Thyroid gland (tissue), 4 donors: ENCODE measurements around the gene NR3C2. TPM values are rescaled to one million over a fixed set of nuclear protein-coding genes. Genes with fewer than 3 reads are reported as not detected.

ENCODE experiments used
- DNase-seq, 2 donors: peaks; one replicate each; pipeline ENCODE4 v3.0.0-alpha.2; 2019
- H3K27ac ChIP-seq, 3 donors: fragments of 200-600 bp; sonication (generic); 1 replicate in 2 of 3; 2 replicates in 1 of 3; pipeline ENCODE4 v1.5.1; 2016 to 2019; ENCODE audit warnings: mild to moderate bottlenecking in 1 of 3, moderate library complexity in 1 of 3
- H3K27me3 ChIP-seq: fragments of 200-600 bp; sonication (generic); one replicate; pipeline ENCODE4 v1.5.1; 2019
- H3K36me3 ChIP-seq, 2 donors: fragments of 200-600 bp; sonication (generic); one replicate each; pipeline ENCODE4 v1.5.1; 2016 to 2019
- H3K4me1 ChIP-seq, 2 donors: fragments of 200-600 bp; sonication (generic); one replicate each; pipeline ENCODE4 v1.5.1; 2017 to 2019
- H3K4me3 ChIP-seq, 3 donors: fragments of 200-600 bp; sonication (generic); replicated peaks in 1 of 3; 1 replicate in 2 of 3; 2 replicates in 1 of 3; pipeline ENCODE4 v1.5.1; 2016; ENCODE audit warnings: mild to moderate bottlenecking in 1 of 3
- H3K9me3 ChIP-seq: fragments of 200-600 bp; sonication (generic); one replicate; pipeline ENCODE4 v1.5.1; 2017
- CTCF ChIP-seq, 6 experiments: fragments of 200-600 bp in 3 of 6; fragments of 450-650 bp in 3 of 6; sonication (generic) in 3 of 6; IDR thresholded peaks; one replicate each; pipeline ENCODE4 v1.5.1; 2016 to 2019; ENCODE audit warnings: antibody characterized with exemption in 6 of 6, mild to moderate bottlenecking in 2 of 6, inconsistent platforms in 1 of 6, moderate library complexity in 1 of 6
- POLR2A ChIP-seq, 2 donors: fragments of 450-650 bp; IDR thresholded peaks; one replicate each; pipeline ENCODE4 v1.6.1; 2017; ENCODE audit warnings: antibody characterized with exemption in 2 of 2, mild to moderate bottlenecking in 2 of 2, moderate library complexity in 1 of 2
- WGBS, 2 donors: methylation state at CpG; one replicate each; pipeline ENCODE4 v1.1.5; 2017; 5-methylcytosine and 5-hydroxymethylcytosine counted together
- intact Hi-C: fragments of 100-400 bp; cut with DNase I; formaldehyde crosslinking; loops from one replicate; pipeline ENCODE4 v1.15.1; 2023
- total RNA-seq, 4 donors: library from RNA; depleted of rRNA; stranded (reverse); fragments of >200 nt; gene quantifications; one replicate each; pipeline ENCODE4 v1.2.3, GENCODE V29; 2016

The NR3C2 gene
- total RNA-seq, 4 donors from 2014 or later: 51.6 to 161 (median 72.3) TPM

GRCh38 chr4:148118633-148119032, 323.6 kb downstream of the NR3C2 start:
- WGBS, 2 donors: 86 to 92% methylated on average over 3 of the region's 3 CpGs
- intact Hi-C loops: no loop called here
- H3K4me3 ChIP-seq: no peak overlapping the region
- TF ChIP-seq CTCF (IDR thresholded peaks at IDR 0.05) (no peak), POLR2A (IDR thresholded peaks at IDR 0.05) (no peak)
- H3K27me3 ChIP-seq: no peaks in the 10 kb centered on the region
- DNase-seq: no peak
- H3K4me1 ChIP-seq: peaks cover 12 to 17% of the 10 kb centered on the region in 2 donors
- H3K27ac ChIP-seq: no peak overlapping the region
- peaks cover 4 to 5% of the 10 kb centered on the region in 2 donors for H3K36me3 ChIP-seq
- no peaks in the 10 kb centered on the region for H3K9me3 ChIP-seq

GRCh38 chr4:148118179-148118578, 324.0 kb downstream of the NR3C2 start:
- peaks cover 9% of the 10 kb centered on the region in 2 donors for H3K36me3 ChIP-seq
- 93 to 98% methylated on average over 4 of the region's 4 CpGs for WGBS, 2 donors
- peaks cover 12 to 17% of the 10 kb centered on the region in 2 donors for H3K4me1 ChIP-seq
- no peaks in the 10 kb centered on the region for H3K27me3 ChIP-seq
- no peaks in the 10 kb centered on the region for H3K9me3 ChIP-seq
- no peak overlapping the region for H3K27ac ChIP-seq
- no peak overlapping the region for H3K4me3 ChIP-seq
- no peak for TF ChIP-seq CTCF (IDR thresholded peaks at IDR 0.05)
- TF ChIP-seq POLR2A (IDR thresholded peaks at IDR 0.05): no peak
- DNase-seq: no peak
- intact Hi-C loops: no loop called here

GRCh38 chr4:148116969-148117368, 325.2 kb downstream of the NR3C2 start:
- Histone ChIP-seq H3K4me1 (peaks cover 12 to 17% of the 10 kb centered on the region in 2 donors), H3K27me3 (no peaks in the 10 kb centered on the region), H3K4me3 (no peak overlapping the region), H3K9me3 (no peaks in the 10 kb centered on the region), H3K36me3 (peaks cover 10% of the 10 kb centered on the region in 2 donors), H3K27ac (no peak overlapping the region)
- WGBS, 2 donors: 88 to 94% methylated on average over 4 of the region's 4 CpGs
- no peak for DNase-seq
- no peak for TF ChIP-seq POLR2A (IDR thresholded peaks at IDR 0.05)
- no peak for TF ChIP-seq CTCF (IDR thresholded peaks at IDR 0.05)
- intact Hi-C loops: no loop called here

- 40 to 44% methylated on average over 2 of the region's 2 CpGs for WGBS, 2 donors
- no peak overlapping the region for H3K4me3 ChIP-seq
- TF ChIP-seq CTCF (IDR thresholded peaks at IDR 0.05) (no peak), POLR2A (IDR thresholded peaks at IDR 0.05) (no peak)
- DNase-seq: no peak
- H3K36me3 ChIP-seq: peaks cover 10% of the 10 kb centered on the region in 2 donors
- H3K4me1 ChIP-seq: peaks cover 12 to 17% of the 10 kb centered on the region in 2 donors
- intact Hi-C loops: no loop called here
- H3K9me3 ChIP-seq: no peaks in the 10 kb centered on the region
- H3K27ac ChIP-seq: no peak overlapping the region
- no peaks in the 10 kb centered on the region for H3K27me3 ChIP-seq
These were observed 325.9 kb downstream of the NR3C2 start for GRCh38 chr4:148116264-148116663.

GRCh38 chr4:148114436-148114835, 327.8 kb downstream of the NR3C2 start:
- H3K36me3 ChIP-seq: peaks cover 10 to 16% of the 10 kb centered on the region in 2 donors
- intact Hi-C loops: no loop called here

More at GRCh38 chr4:148114436-148114835, 327.8 kb downstream of the NR3C2 start:
- peaks cover 12 to 17% of the 10 kb centered on the region in 2 donors for H3K4me1 ChIP-seq
- TF ChIP-seq POLR2A (IDR thresholded peaks at IDR 0.05) (no peak), CTCF (IDR thresholded peaks at IDR 0.05) (no peak)
- H3K9me3 ChIP-seq: no peaks in the 10 kb centered on the region
- no peak overlapping the region for H3K27ac ChIP-seq
- no peak for DNase-seq
- no peaks in the 10 kb centered on the region for H3K27me3 ChIP-seq
- no peak overlapping the region for H3K4me3 ChIP-seq
